HG02943 (cell line): Measurements from ENCODE around the gene GPR149.
"Not testable (repeated sequence)": the region's sequence is repeated elsewhere in the genome, so short reads cannot be mapped to it uniquely, and the experiment has no call there.

ENCODE experiments used
- ATAC-seq: cut with Tn5 transposase; IDR thresholded peaks from one replicate; pipeline ENCODE4 v1.9.1; 2021; ENCODE audit warnings: mild to moderate bottlenecking, low read depth, moderate library complexity; ENCODE audit not compliant: unreplicated experiment

Gene GPR149

GRCh38 chr3:154430014-154430413 is at the start of gene GPR149:
Gene GPR149 (minus strand): TSS chr3:154430190. CDS start chr3:154429615, 575 bp downstream.
- ATAC-seq, result no peak

GRCh38 chr3:154473769-154474168 is 43.8 kb upstream of the GPR149 start:
- no peak for ATAC-seq

GRCh38 chr3:154469585-154469984 is 39.6 kb upstream of the GPR149 start:
- no peak for ATAC-seq

GRCh38 chr3:154464440-154465190 is 34.6 kb upstream of the GPR149 start:
- ATAC-seq, result no peak

GRCh38 chr3:154458560-154458959 is 28.6 kb upstream of the GPR149 start:
- ATAC-seq, result no peak

GRCh38 chr3:154439081-154439480 is 9.1 kb upstream of the GPR149 start:
- ATAC-seq, result not testable (repeated sequence)

GRCh38 chr3:154431043-154431442 is 1.1 kb upstream of the GPR149 start:
- ATAC-seq, result no peak

GRCh38 chr3:154428286-154429206 is 1.4 kb downstream of the GPR149 start:
- no peak for ATAC-seq

- ATAC-seq, result no peak
Measured at GRCh38 chr3:154427685-154428285, 2.2 kb downstream of the GPR149 start.

- ATAC-seq, result no peak
Measured at GRCh38 chr3:154422694-154423093, 7.3 kb downstream of the GPR149 start.

GRCh38 chr3:154421083-154421482 is 8.9 kb downstream of the GPR149 start:
- ATAC-seq, result no peak

GRCh38 chr3:154398084-154398967 is 31.7 kb downstream of the GPR149 start:
- peak; percentile 95 for ATAC-seq

- ATAC-seq, result no peak
Measured at GRCh38 chr3:154389861-154390260, 40.1 kb downstream of the GPR149 start.

- ATAC-seq, result no peak
Measured at GRCh38 chr3:154384479-154384878, 45.5 kb downstream of the GPR149 start.

- ATAC-seq, result no peak
Measured at GRCh38 chr3:154378311-154378710, 51.7 kb downstream of the GPR149 start.

- ATAC-seq, result no peak
Measured at GRCh38 chr3:154367221-154367620, 62.8 kb downstream of the GPR149 start.

- ATAC-seq, result no peak
Measured at GRCh38 chr3:154364849-154365248, 65.1 kb downstream of the GPR149 start.

- ATAC-seq, result no peak
Measured at GRCh38 chr3:154361099-154361498, 68.9 kb downstream of the GPR149 start.

- no peak for ATAC-seq
Measured at GRCh38 chr3:154356009-154356408, 74.0 kb downstream of the GPR149 start.

GRCh38 chr3:154349223-154349622 is 80.8 kb downstream of the GPR149 start:
- no peak for ATAC-seq
